Measurements from ENCODE around the gene PPP1R3A.
"Not testable (repeated sequence)": the region's sequence is repeated elsewhere in the genome, so short reads cannot be mapped to it uniquely, and the experiment has no call there.

PPP1R3A gene

GRCh38 chr7:113945018-113945938, 26.5 kb upstream of the PPP1R3A start:
- no peak for TF ChIP-seq CTCF (IDR thresholded peaks at IDR 0.05; ENCODE audit: unreplicated experiment in 3 of 3)
- Mint-ChIP-seq H3K4me3 (no peak overlapping the region), H3K36me3 (ENCODE audit: low read depth) (no peaks in the 10 kb centered on the region), H3K27me3 (ENCODE audit: low read depth) (no peaks in the 10 kb centered on the region), H3K9me3 (peaks cover 2% of the 10 kb centered on the region), H3K4me1 (no peaks in the 10 kb centered on the region), H3K27ac (no peak overlapping the region)

GRCh38 chr7:113936982-113937381, 18.2 kb upstream of the PPP1R3A start:
- no peaks in the 10 kb centered on the region for H3K4me1 Mint-ChIP-seq
- no peak overlapping the region for H3K4me3 Mint-ChIP-seq
- no peaks in the 10 kb centered on the region for H3K27me3 Mint-ChIP-seq (ENCODE audit: low read depth)
- no peaks in the 10 kb centered on the region for H3K36me3 Mint-ChIP-seq (ENCODE audit: low read depth)
- peaks cover 19% of the 10 kb centered on the region for H3K9me3 Mint-ChIP-seq
- no peak for TF ChIP-seq CTCF (IDR thresholded peaks at IDR 0.05; ENCODE audit: unreplicated experiment in 3 of 3)
- H3K27ac Mint-ChIP-seq = no peak overlapping the region

GRCh38 chr7:113936535-113936934, 17.7 kb upstream of the PPP1R3A start:
- Mint-ChIP-seq H3K4me1 (no peaks in the 10 kb centered on the region), H3K36me3 (ENCODE audit: low read depth) (no peaks in the 10 kb centered on the region), H3K27ac (no peak overlapping the region), H3K27me3 (ENCODE audit: low read depth) (no peaks in the 10 kb centered on the region), H3K4me3 (no peak overlapping the region), H3K9me3 (peaks cover 20% of the 10 kb centered on the region)
- TF ChIP-seq CTCF (IDR thresholded peaks at IDR 0.05; ENCODE audit: unreplicated experiment in 3 of 3) = no peak

GRCh38 chr7:113929389-113929788, 10.6 kb upstream of the PPP1R3A start:
- not testable (repeated sequence) for H3K4me1 Mint-ChIP-seq; H3K36me3 Mint-ChIP-seq (ENCODE audit: low read depth); H3K27me3 Mint-ChIP-seq (ENCODE audit: low read depth); H3K4me3 Mint-ChIP-seq; H3K27ac Mint-ChIP-seq
- H3K9me3 Mint-ChIP-seq = peaks cover 20% of the 10 kb centered on the region

DNA sequence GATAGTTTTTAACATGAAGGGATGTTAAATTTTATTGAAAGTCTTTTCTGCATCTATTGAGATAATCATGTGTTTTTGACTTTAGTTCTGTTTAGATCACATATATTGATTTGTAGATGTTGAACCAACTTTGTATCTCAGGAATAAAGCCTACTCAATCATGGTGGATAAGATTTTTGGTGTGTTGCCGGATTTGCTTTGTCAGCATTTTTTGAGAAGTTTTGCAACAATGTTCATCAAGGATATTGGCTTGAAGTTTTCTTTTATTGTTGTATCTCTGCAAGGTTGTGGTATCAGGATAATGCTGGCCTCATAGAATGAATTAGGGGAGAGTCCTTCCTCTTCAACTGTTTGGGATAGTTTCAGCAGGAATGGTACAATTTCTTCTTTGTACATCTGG, 9.3 kb upstream of the PPP1R3A start:
- Mint-ChIP-seq H3K36me3 (ENCODE audit: low read depth) (no peaks in the 10 kb centered on the region), H3K9me3 (peaks cover 13% of the 10 kb centered on the region), H3K4me1 (no peaks in the 10 kb centered on the region), H3K27me3 (ENCODE audit: low read depth) (peaks cover 3% of the 10 kb centered on the region), H3K27ac (no peak overlapping the region), H3K4me3 (no peak overlapping the region)
- TF ChIP-seq CTCF (IDR thresholded peaks at IDR 0.05; ENCODE audit: unreplicated experiment in 3 of 3) = no peak

DNA sequence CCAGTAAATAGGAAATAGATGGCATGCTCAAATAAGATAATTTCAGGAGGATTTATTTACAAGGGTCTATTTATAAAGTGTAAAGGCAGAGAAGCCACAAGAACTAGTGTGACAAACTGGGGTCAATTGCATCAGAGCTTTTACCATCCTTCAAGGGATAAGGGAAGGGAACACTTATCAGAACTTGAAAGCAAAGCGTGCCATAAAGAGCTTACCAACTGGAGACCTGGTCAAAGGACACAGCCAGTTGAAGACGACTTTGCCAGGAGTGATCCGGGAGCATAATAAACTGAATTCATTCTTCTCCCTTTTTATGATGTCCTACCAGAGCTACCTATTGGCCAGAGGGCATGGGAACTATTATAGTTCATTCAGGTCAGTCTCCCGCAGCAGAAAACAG, 3.2 kb upstream of the PPP1R3A start:
- no peaks in the 10 kb centered on the region for H3K4me1 Mint-ChIP-seq
- H3K9me3 Mint-ChIP-seq = no peaks in the 10 kb centered on the region
- H3K27me3 Mint-ChIP-seq (ENCODE audit: low read depth) = no peaks in the 10 kb centered on the region
- H3K4me3 Mint-ChIP-seq = no peak overlapping the region
- no peak overlapping the region for H3K27ac Mint-ChIP-seq
- TF ChIP-seq CTCF (IDR thresholded peaks at IDR 0.05; ENCODE audit: unreplicated experiment in 3 of 3) = no peak
- H3K36me3 Mint-ChIP-seq (ENCODE audit: low read depth) = no peaks in the 10 kb centered on the region
